HG02588 (cell line): ENCODE measurements around the gene CCDC127.

Experiments used
- ATAC-seq: cut with Tn5 transposase; IDR thresholded peaks from one replicate; pipeline ENCODE4 v1.9.1; 2021; ENCODE audit warnings: mild to moderate bottlenecking, moderate library complexity; ENCODE audit not compliant: unreplicated experiment

The CCDC127 gene

GRCh38 chr5:160921-161802 is 56.8 kb downstream of the CCDC127 start:
- ATAC-seq, result no peak

GRCh38 chr5:160173-160510 is 57.8 kb downstream of the CCDC127 start:
- no peak for ATAC-seq

GRCh38 chr5:159448-160172 is 58.3 kb downstream of the CCDC127 start:
- ATAC-seq, result no peak

DNA sequence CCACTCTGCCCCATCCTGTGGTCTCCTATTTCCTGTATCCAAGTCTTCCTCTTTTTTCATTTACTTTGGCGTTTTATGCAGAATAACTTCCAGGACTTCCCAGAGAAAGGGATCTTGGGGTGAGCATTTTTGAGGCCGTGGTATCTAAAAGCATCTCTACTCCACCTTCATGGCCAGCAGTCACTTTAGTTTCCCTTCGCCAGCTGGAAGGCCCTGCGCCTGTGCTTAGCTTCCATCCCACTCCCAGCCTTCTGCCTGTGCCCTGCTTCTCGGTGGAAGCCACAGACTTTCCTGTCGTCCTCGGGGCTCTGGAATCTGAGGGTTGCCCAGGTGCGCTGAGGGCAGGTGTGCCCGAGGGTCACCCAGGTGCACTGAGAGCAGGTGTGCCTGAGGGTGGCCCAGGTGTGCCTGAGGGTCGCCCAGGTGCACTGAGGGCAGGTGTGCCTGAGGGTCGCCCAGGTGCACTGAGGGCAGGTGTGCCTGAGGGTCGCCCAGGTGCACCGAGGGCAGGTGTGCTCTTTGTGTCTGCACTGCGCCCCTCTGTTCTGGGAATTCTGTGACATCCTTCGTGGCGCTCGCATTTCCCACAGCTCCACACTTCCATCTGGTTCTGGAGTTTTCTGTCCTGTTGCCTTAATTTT is 59.0 kb downstream of the CCDC127 start:
- no peak for ATAC-seq

- no peak for ATAC-seq
Measured at GRCh38 chr5:157801-158200, 60.2 kb downstream of the CCDC127 start.

DNA sequence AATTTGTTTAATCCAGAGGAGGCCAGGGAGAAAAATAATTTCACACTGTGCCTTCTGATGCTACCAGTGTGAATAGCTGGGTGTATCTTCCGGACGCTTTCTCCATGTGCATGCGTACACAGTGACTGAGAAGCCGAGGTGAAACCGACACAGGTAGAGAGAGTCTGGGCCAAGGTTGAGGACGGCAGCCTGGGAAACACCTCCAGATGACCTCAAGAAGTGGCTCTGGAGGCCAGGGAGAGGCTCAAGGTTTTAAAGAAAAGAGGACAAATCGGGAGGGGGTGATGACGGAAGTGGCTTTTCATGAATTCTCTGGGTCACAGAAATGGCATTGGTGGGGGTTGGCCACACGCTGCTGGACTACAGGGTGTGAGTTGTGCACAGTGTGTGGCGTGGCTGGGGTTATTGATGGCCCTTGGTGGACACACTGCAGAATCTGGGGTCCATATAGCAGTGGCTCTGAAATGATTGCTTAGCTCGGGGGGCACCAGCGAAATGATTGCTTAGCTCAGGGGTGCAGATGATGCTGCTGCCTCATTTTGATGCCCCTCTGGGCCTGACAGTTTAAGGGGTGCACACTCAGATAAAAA is 60.7 kb downstream of the CCDC127 start:
- ATAC-seq, result no peak

- ATAC-seq, result no peak
Measured at GRCh38 chr5:156411-157072, 61.4 kb downstream of the CCDC127 start.

DNA sequence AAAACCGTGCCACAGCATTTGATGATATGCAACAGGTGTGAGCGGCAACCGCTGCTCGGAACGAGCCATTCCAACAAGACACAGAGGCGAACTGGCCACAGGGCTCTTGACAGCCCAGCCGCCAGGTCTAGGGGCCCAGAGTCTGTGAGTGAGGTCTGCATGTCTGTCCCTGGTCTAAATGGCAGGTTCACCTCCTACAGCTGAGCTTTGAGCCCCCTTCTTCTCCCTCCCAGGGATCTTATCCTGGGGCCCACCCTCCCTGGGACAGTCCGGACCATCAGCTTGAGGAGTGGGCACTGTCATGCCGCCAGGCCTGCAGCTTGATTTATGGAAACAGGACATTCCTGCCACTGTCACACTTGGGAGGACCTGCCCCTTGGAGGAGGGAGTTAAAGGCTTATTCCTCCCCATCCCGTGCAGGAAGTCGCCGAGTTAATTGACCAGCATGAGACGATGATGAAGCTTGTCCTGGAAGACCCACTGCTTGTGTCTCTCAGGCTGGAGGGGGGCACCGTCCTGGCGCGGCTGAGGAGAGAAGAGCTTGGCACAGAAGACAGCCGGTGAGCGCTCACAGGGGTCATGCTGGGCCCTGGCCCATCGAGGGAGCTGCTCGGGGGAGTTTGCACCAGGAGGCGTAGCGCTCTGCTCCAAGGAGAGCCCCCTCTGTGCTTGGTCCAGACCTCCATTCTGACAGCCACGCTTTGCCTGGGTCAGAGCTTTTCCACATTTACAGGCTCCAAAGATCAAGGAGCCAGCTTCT is 62.1 kb downstream of the CCDC127 start:
- ATAC-seq, result no peak

DNA sequence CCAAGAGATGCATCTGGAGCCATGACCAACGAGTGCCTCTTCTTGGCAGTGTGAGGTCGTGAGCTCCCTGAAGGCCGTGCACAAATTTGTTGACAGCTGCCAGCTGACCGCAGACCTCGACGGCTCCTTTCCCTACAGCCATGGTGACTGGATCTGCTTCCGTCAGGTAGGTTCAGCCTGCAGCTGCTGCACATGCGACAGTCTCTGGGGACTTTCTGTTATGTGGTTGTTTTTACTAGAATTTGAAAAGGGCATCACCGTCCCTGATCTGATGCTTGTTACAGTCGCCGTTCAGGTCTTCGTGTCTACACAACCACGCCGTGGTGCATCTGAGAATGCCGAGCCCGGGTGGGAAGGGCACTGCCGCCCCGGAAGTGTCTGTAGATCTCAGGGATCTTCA is 63.1 kb downstream of the CCDC127 start:
- no peak for ATAC-seq

DNA sequence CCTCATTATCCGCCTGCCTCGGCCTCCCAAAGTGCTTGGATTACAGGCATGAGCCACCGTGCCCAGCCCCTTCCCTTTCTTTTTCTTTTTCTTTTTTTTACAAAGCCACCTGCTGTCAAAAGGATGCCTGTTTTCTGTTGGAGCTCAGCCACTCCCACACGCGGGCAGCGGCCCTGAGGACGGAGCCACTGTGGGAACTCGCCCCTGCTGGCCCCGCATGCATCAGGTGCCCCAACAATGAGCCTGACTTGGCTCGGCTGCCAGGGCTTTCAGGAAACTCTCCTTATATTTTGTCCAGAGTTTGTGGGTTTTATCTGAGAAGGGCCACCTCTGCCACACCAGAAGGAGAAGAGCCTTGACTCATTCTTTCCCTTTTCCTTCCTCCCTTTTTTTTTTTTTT is 63.7 kb downstream of the CCDC127 start:
- no peak for ATAC-seq

- ATAC-seq, result no peak
Measured at GRCh38 chr5:153256-153655, 64.7 kb downstream of the CCDC127 start.

DNA sequence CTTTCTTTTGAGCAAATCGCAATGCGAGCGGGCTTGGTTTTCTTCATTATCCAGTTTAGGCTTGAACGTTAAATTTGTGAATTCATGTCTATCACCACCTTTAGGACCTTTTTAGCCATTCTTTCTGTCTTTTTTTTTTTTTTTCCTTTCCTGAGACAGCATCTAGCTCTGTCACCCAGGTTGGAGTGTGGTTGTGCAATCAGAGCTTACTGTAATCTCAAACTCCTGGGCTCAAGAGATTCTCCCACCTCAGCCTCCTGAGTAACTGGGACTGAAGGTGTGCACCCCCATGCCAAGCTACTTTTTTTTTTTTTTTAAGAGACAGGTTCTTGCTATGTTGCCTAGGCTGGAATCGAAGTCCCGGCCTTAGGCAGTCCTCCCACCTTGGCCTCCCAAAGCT is 65.9 kb downstream of the CCDC127 start:
- ATAC-seq, result no peak

DNA sequence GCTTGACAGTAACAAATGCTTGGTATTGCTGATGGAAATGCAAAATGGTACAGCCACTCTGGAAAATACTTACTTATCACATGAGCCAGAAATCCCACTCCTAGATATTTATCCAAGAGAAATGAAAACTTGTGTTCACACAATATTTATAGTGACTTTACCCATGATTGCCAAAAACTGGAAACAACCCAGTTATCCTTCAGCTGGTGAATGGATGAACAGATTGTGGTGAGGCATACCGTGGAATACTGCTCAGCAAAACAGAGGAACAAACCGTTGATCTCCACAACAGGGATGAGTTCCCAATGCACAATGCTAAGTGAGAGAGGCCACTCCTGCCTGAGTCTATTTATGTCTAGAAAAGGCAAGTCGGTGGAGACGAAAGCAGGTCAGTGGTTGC is 67.2 kb downstream of the CCDC127 start:
- ATAC-seq, result no peak

DNA sequence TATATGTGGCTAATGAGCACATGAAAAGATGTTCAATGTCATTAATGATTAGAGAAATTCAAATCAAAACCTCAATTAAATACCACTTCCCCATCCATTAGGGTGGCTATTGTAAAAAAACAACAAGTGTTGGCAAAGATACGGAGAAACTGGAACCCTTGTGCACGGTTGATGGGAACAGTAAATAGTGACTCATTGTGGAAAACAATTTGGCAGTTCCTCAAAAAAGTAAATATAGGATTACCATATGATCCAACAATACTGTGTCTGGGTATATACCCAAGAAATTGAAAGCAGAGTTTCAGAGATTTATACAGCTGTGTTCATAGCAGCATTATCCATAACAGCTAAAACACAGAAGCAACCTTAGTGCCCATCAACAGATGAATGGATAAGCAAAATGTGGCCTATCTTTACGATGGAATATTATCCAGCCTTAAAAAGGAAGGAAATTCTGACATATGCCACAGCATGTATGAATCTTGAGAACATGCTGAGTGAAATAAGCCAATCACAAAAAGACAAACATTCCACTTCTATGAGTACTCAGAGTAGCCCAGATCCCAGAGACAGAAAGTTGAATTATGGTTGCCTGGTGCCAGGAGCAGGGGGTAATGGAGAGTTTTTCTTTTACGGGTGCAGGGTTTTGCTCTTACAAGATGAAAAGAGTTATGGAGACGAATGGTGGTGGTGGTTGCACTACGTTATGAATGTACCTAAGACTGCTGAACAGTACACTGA is 68.0 kb downstream of the CCDC127 start:
- ATAC-seq, result no peak

GRCh38 chr5:147751-148150 is 70.2 kb downstream of the CCDC127 start:
- ATAC-seq, result no peak
